ENCODE measurements around the gene CRYBG1. TPM values are rescaled to one million over a fixed set of nuclear protein-coding genes. Genes with fewer than 3 reads are reported as not detected.

Gene CRYBG1
- total RNA-seq, 1 experiment from 2014 or later: 10.7 TPM

- no peaks in the 10 kb centered on the region for H3K79me2 ChIP-seq (ENCODE audit: insufficient read depth, low read length)
- no peak overlapping the region for H2AFZ ChIP-seq (ENCODE audit: low read depth, low read length, poor library complexity, severe bottlenecking)
- no peak overlapping the region for H3K4me3 ChIP-seq (replicated peaks in 1 of 2; ENCODE audit: low read depth in 1 of 2, low read length in 2 of 2)
- DNase-seq (ENCODE audit: low read depth, low spot score) (no peak), ATAC-seq (no peak)
- CTCF ChIA-PET: no interaction called here
- no peak overlapping the region for H3K27ac ChIP-seq (ENCODE audit: low read depth, low read length)
- no peaks in the 10 kb centered on the region for H3K9me2 ChIP-seq (ENCODE audit: insufficient read depth)
- no peaks in the 10 kb centered on the region for H4K20me1 ChIP-seq (ENCODE audit: insufficient read depth)
- POLR2A ChIA-PET: no interaction called here
- H3K4me2 ChIP-seq (ENCODE audit: low read length): no peak overlapping the region
- intact Hi-C loops (cut with micrococcal nuclease): no loop called here
- H3K4me1 ChIP-seq (ENCODE audit: control insufficient read depth in 1 of 2, insufficient read depth in 2 of 2, low read length in 2 of 2): no peaks in the 10 kb centered on the region
- RAD21 ChIA-PET (ENCODE audit: low non-redundant PET in 1 of 2, low total read pairs in 2 of 2, uncharacterized antibody in 2 of 2, unreplicated experiment in 2 of 2): no interaction called here
- no TSS peak for BruUV-seq (replicated peaks)
- TF ChIP-seq ZBTB33 (IDR thresholded peaks at IDR 0.05; ENCODE audit: extremely low read depth, insufficient replicate concordance, low read length) (no peak), CTCF (IDR thresholded peaks at IDR 0.05 in 2 of 3, conservative IDR thresholded peaks at IDR 0.05 in 1 of 3; ENCODE audit: borderline replicate concordance in 1 of 3, insufficient read depth in 1 of 3, low read depth in 2 of 3, low read length in 2 of 3) (no peak), ZNF274 (IDR thresholded peaks at IDR 0.05; ENCODE audit: low read depth, low read length) (no peak), SRF (IDR thresholded peaks at IDR 0.05; ENCODE audit: low read depth) (no peak)
- no peaks in the 10 kb centered on the region for H3K9me3 ChIP-seq (ENCODE audit: control insufficient read depth in 1 of 2, insufficient read depth in 1 of 2, low read depth in 1 of 2, low read length in 2 of 2)
- no peak overlapping the region for H3K9ac ChIP-seq (ENCODE audit: low read length)
- H3K27me3 ChIP-seq (ENCODE audit: insufficient read depth, low read length): no peaks in the 10 kb centered on the region
- H3K36me3 ChIP-seq (ENCODE audit: control insufficient read depth in 1 of 2, insufficient read depth in 2 of 2, low read length in 2 of 2): no peaks in the 10 kb centered on the region
Measured at GRCh38 chr6:106462923-106463557, 102.5 kb downstream of the CRYBG1 start.

All from HCT116 (cell line).